HUDEP-2 (cell line): ENCODE data around the gene TMEM141.

Source experiments
- DNase-seq, 76 experiments: peaks; one replicate each; lab custom pipeline; 2025; ENCODE audit not compliant: unreplicated experiment in 76 of 76; lab: John Stamatoyannopoulos, UW

Gene TMEM141

DNA sequence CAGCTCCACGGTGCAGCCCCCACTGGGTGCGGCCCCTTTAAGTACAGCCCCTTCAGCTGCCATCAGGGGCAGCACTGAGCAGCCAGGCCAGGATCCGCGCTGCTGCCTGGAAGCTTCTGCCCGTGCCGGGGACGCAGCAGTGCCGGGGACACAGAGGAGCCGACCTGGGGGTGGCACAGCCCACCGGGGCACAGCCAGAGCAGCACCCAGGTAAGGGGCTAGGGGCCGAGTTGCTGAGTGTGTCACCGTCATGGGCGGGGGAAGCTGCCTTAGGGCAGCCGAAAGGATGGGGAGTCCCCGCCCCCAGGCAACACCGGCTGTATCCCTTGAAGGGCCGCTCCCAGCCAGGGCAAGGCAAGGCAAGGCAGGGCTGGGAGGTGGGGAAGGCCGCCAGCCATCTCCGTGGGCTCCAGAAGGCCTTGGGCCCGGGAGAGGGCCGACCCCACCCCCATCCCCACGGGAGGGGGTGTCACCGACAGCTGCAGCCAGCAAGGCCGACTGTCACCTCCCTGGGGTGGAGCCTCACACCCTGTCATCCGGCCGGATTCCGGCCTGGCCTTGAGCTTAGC lies 51.3 kb downstream of the TMEM141 start, which contains the start of gene AJM1:
TSS of gene AJM1 (plus strand) at position 99 of the 569 bp plus-strand sequence. CDS start 1,937 bp downstream, outside the sequence.
- DNase-seq: peak in 70 of 76 experiments; percentile 12 to 82 (median 59)
